Transverse colon (tissue), 4 donors: ENCODE data around the gene CDK9. TPM values are rescaled to one million over a fixed set of nuclear protein-coding genes. Genes with fewer than 3 reads are reported as not detected.
A peak's percentile ranks its signal among the peaks of the same experiment; 100 is the strongest.
"Not testable (repeated sequence)": the region's sequence is repeated elsewhere in the genome, so short reads cannot be mapped to it uniquely, and the experiment has no call there.

Source experiments
- DNase-seq: peaks from one replicate; pipeline ENCODE4 v3.0.0-alpha.2; 2019
- H3K27ac ChIP-seq, 4 donors: fragments of 200-600 bp; sonication (generic); 2 replicates each; pipeline ENCODE4 v1.5.1; 2016 to 2018; ENCODE audit warnings: inconsistent platforms in 4 of 4
- H3K27me3 ChIP-seq: fragments of 200-600 bp; sonication (generic); 2 replicates; pipeline ENCODE4 v1.5.1; 2017; ENCODE audit warnings: inconsistent platforms
- H3K36me3 ChIP-seq, 4 donors: fragments of 200-600 bp; sonication (generic); 2 replicates each; pipeline ENCODE4 v1.5.1; 2017 to 2019; ENCODE audit warnings: inconsistent platforms in 4 of 4
- H3K4me1 ChIP-seq, 4 donors: fragments of 200-600 bp; sonication (generic); 2 replicates each; pipeline ENCODE4 v1.5.1; 2017 to 2020; ENCODE audit warnings: inconsistent platforms in 4 of 4
- H3K4me3 ChIP-seq, 4 donors: fragments of 200-600 bp; sonication (generic); 1 replicate in 1 of 4; 2 replicates in 3 of 4; pipeline versions ENCODE4 v1.5.1 to v1.6.1; 2017 to 2019; ENCODE audit warnings: inconsistent platforms in 4 of 4
- H3K9me3 ChIP-seq, 2 donors: fragments of 200-600 bp; sonication (generic); 2 replicates each; pipeline ENCODE4 v1.5.1; 2017 to 2019; ENCODE audit warnings: inconsistent platforms in 2 of 2
- EP300 ChIP-seq: sonication (generic); formaldehyde crosslinking; IDR thresholded peaks from one replicate; pipeline ENCODE4 v1.6.1; 2017; ENCODE audit warnings: antibody characterized with exemption, low read depth
- POLR2A ChIP-seq: fragments of 450-650 bp; IDR thresholded peaks from one replicate; pipeline ENCODE4 v1.6.1; 2016; ENCODE audit warnings: antibody characterized with exemption, mild to moderate bottlenecking, moderate library complexity
- POLR2AphosphoS5 ChIP-seq, 3 donors: sonication (generic); formaldehyde crosslinking; IDR thresholded peaks; one replicate each; pipeline ENCODE4 v1.6.1; 2016; ENCODE audit warnings: antibody characterized with exemption in 3 of 3
- WGBS, 2 donors: methylation state at CpG; one replicate each; pipeline ENCODE4 v1.1.5; 2018; ENCODE audit warnings: low coverage in 1 of 2; 5-methylcytosine and 5-hydroxymethylcytosine counted together
- in situ Hi-C, 4 donors: fragments of 200-750 bp; cut with MboI; loops; one replicate each; pipeline versions ENCODE4 v1.15.0 to v1.15.1; 2017; ENCODE audit warnings: low sequenced_read_pairs in 3 of 4, low pct_ligation_motif_present in 1 of 4, low pct_unique_long_range_greater_than_20kb in 1 of 4
- intact Hi-C: fragments of 100-400 bp; cut with DNase I; formaldehyde crosslinking; loops from one replicate; pipeline ENCODE4 v1.15.1; 2023; ENCODE audit warnings: low total_unique reads
- total RNA-seq, 4 donors: library from RNA; depleted of rRNA; stranded (reverse); fragments of >200 nt; gene quantifications; one replicate each; pipeline ENCODE4 v1.1.0, GENCODE V29; 2016
- TF ChIP-seq, protein P1 (sequence below), 5 experiments: fragments of 200-600 bp in 3 of 5; fragments of 450-650 bp in 2 of 5; sonication (generic) in 3 of 5; IDR thresholded peaks; 1 replicate in 2 of 5; 2 replicates in 3 of 5; pipeline ENCODE4 v1.5.1; 2016 to 2017; ENCODE audit warnings: antibody characterized with exemption in 5 of 5, inconsistent platforms in 3 of 5, mild to moderate bottlenecking in 2 of 5, moderate library complexity in 1 of 5

The CDK9 gene
- total RNA-seq, 4 donors from 2014 or later = 32.6 to 78.9 (median 49.3) TPM

- H3K4me1 ChIP-seq = peaks cover 6 to 58% (median 24%) of the 10 kb centered on the region in 4 donors
- in situ Hi-C loops (no loop called here), intact Hi-C loops (no loop called here)
- H3K9me3 ChIP-seq = no peaks in the 10 kb centered on the region
- no peak overlapping the region for H3K4me3 ChIP-seq
- peaks cover 5% of the 10 kb centered on the region for H3K27me3 ChIP-seq
- peak overlapping the region; percentile 71 to 87 (median 81) for H3K27ac ChIP-seq
- no peaks in the 10 kb centered on the region for H3K36me3 ChIP-seq
- DNase-seq = no peak
- 21 to 22% methylated on average over 1 of the region's 1 CpG for WGBS, 2 donors
- TF ChIP-seq POLR2AphosphoS5 (IDR thresholded peaks at IDR 0.05) = peak in 1 of 3 donors; percentile 26
- TF ChIP-seq POLR2A = no peak
- TF ChIP-seq, protein P1, sequence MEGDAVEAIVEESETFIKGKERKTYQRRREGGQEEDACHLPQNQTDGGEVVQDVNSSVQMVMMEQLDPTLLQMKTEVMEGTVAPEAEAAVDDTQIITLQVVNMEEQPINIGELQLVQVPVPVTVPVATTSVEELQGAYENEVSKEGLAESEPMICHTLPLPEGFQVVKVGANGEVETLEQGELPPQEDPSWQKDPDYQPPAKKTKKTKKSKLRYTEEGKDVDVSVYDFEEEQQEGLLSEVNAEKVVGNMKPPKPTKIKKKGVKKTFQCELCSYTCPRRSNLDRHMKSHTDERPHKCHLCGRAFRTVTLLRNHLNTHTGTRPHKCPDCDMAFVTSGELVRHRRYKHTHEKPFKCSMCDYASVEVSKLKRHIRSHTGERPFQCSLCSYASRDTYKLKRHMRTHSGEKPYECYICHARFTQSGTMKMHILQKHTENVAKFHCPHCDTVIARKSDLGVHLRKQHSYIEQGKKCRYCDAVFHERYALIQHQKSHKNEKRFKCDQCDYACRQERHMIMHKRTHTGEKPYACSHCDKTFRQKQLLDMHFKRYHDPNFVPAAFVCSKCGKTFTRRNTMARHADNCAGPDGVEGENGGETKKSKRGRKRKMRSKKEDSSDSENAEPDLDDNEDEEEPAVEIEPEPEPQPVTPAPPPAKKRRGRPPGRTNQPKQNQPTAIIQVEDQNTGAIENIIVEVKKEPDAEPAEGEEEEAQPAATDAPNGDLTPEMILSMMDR (IDR thresholded peaks at IDR 0.05) = no peak
Measured at GRCh38 chr9:127833555-127833954, 47.7 kb downstream of the CDK9 start.

DNA sequence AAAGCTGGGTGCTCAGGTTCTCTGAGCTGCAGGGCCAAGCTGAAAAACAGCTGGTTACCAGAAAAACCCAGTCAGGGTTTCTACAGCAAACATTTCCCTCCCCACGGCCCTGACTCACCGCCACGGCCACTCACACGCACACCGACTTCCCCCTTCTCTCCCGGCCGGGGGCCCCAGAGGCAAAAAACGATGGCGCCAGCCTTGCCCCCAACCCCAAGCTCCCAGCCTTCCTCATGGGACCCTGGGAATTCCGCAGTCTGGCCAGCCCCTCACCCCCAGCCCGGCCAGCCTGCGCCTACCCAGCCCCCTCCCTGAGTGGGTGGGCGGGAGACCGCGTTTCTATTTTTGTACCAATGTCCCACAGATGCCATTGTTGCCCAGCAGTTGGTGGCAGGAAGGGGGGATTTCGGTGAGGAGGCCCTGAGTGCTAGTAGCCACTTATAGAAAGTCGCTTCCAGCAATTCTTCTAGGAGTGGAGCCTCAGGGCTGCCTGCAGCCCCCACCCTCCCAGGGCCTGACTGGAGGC lies 50.2 kb downstream of the CDK9 start:
- H3K27ac ChIP-seq = peak overlapping the region; percentile 71 to 87 (median 81)
- peak; percentile 47 for DNase-seq
- peaks cover 6 to 61% (median 18%) of the 10 kb centered on the region in 4 donors for H3K4me1 ChIP-seq
- intact Hi-C loops (no loop called here), in situ Hi-C loops (no loop called here)
- H3K36me3 ChIP-seq = no peaks in the 10 kb centered on the region
- H3K27me3 ChIP-seq = no peaks in the 10 kb centered on the region
- H3K4me3 ChIP-seq = no peak overlapping the region
- TF ChIP-seq, protein P1 (IDR thresholded peaks at IDR 0.05) = no peak
- no peak for TF ChIP-seq EP300
- 50% methylated on average over 17 of the region's 17 CpGs; no CpG with 5 or more reads in 1 of the 2 donors for WGBS, 2 donors
- no peaks in the 10 kb centered on the region for H3K9me3 ChIP-seq

- WGBS, 2 donors = 86 to 94% methylated on average over 3 of the region's 3 CpGs
- peaks cover 6 to 61% (median 18%) of the 10 kb centered on the region in 4 donors for H3K4me1 ChIP-seq
- H3K27me3 ChIP-seq, H3K36me3 ChIP-seq, intact Hi-C loops, H3K4me3 ChIP-seq, DNase-seq, in situ Hi-C loops, H3K9me3 ChIP-seq: not testable (repeated sequence)
- H3K27ac ChIP-seq = peak overlapping the region; percentile 71 to 87 (median 81)
Measured at GRCh38 chr9:127836561-127836960, 50.7 kb downstream of the CDK9 start.

DNA sequence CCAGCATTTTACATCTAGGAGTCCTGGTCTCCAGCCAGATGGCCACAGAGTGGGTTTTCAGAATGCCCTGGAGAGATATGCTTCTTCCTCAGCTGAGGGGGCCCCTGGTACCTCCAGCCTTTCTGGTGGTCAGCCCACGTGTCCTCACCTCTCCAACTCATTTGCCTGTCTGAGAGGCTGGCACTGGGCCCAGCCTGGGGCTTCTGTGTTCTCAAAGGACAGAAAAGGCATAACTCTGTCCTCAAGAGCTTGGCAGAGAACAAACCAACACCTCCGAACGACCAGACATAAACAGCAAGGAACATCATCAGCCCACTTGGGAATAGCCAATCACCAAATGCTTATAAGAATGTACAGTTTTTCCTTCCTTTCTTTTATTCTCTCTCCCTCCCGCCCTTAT lies 51.5 kb downstream of the CDK9 start:
- DNase-seq = no peak
- peaks cover 6 to 60% (median 18%) of the 10 kb centered on the region in 4 donors for H3K4me1 ChIP-seq
- peak overlapping the region; percentile 71 to 87 (median 81) for H3K27ac ChIP-seq
- H3K36me3 ChIP-seq = no peaks in the 10 kb centered on the region
- WGBS, 2 donors = 56 to 68% methylated on average over 3 to 4 of the region's 4 CpGs
- intact Hi-C loops (no loop called here), in situ Hi-C loops (no loop called here)
- TF ChIP-seq POLR2AphosphoS5 (IDR thresholded peaks at IDR 0.05) = no peak
- TF ChIP-seq EP300 = no peak
- TF ChIP-seq, protein P1 (IDR thresholded peaks at IDR 0.05) = no peak
- no peak for TF ChIP-seq POLR2A
- no peaks in the 10 kb centered on the region for H3K27me3 ChIP-seq
- H3K4me3 ChIP-seq = no peak overlapping the region
- H3K9me3 ChIP-seq = no peaks in the 10 kb centered on the region
